Fibroblast of gingiva (primary cell): ENCODE data around the gene TLR5.

ENCODE experiments used
- DNase-seq: peaks from one replicate; pipeline ENCODE4 v3.0.0-alpha.2; 2011; ENCODE audit warnings: low read depth

Gene TLR5

DNA sequence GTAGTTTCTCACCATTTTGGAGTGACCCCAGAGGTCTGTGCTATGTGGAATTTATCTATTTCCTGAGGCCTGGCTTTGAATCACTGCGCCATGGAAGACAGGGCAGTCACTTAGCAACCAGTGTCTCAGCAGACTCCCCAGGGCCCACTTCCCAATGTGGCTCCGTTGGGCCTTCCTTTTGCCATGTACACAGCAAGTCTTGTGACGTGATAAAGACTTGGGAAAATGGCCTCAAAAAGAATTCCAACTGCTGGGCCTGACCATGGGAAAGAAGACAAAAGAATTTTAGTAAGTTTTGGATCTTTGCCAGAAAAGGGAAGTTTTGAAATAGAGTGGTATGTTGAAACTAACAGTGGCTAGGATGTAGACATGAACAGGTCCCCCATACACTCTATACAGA lies 36.2 kb downstream of the TLR5 start:
- no peak for DNase-seq

GRCh38 chr1:223105568-223105967 lies 37.5 kb downstream of the TLR5 start:
- DNase-seq: no peak

GRCh38 chr1:223102797-223103533 lies 40.1 kb downstream of the TLR5 start:
- no peak for DNase-seq

GRCh38 chr1:223097713-223098112 lies 45.3 kb downstream of the TLR5 start:
- no peak for DNase-seq

DNA sequence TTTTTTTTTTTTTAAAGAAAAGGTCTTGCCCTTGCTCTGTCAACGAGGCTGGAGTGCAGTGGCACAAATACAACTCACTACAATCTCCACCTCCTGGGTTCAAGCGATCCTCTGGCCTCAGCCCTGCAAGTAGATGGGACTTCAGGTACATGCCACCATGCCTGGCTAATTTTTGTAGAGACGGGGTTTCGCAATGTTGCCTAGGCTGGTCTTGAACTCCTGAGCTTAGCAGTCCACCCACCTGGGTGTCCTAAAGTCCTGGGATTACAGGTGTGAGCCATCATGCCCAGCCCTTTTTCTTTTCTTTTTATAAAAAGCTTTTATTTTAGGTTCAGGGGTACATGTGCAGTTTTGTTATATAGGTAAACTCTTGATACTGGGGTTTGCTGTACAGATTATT lies 47.2 kb downstream of the TLR5 start:
- DNase-seq: no peak

- no peak for DNase-seq
Measured at GRCh38 chr1:223091896-223092295, 51.2 kb downstream of the TLR5 start.

- no peak for DNase-seq
Measured at GRCh38 chr1:223089250-223089649, 53.8 kb downstream of the TLR5 start.

DNA sequence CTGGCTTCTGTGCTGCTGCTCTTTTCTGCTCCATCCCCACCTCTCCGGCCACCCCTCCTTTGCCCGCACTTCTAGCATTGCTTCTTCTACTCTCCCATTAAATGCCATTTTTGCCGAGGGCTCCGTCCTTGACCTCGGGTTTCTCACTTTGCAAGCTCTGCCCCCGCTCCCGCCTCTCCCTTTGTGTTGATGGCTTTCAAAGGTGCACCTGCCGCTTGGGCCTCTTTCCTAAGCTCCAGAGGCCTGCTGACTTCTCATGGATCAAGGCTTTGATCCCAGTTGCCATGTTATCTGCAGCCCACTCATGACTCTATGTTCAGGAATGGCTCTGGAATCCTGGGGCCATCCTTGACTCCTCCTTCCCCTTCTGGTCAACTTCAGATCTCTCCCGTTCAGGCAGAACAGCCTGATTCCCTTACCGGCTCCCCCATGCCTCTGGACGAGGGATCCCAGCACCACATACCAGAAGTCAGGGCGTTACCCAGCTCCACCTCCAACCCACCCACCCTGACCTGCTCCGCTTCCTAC lies 54.3 kb downstream of the TLR5 start:
- no peak for DNase-seq

DNA sequence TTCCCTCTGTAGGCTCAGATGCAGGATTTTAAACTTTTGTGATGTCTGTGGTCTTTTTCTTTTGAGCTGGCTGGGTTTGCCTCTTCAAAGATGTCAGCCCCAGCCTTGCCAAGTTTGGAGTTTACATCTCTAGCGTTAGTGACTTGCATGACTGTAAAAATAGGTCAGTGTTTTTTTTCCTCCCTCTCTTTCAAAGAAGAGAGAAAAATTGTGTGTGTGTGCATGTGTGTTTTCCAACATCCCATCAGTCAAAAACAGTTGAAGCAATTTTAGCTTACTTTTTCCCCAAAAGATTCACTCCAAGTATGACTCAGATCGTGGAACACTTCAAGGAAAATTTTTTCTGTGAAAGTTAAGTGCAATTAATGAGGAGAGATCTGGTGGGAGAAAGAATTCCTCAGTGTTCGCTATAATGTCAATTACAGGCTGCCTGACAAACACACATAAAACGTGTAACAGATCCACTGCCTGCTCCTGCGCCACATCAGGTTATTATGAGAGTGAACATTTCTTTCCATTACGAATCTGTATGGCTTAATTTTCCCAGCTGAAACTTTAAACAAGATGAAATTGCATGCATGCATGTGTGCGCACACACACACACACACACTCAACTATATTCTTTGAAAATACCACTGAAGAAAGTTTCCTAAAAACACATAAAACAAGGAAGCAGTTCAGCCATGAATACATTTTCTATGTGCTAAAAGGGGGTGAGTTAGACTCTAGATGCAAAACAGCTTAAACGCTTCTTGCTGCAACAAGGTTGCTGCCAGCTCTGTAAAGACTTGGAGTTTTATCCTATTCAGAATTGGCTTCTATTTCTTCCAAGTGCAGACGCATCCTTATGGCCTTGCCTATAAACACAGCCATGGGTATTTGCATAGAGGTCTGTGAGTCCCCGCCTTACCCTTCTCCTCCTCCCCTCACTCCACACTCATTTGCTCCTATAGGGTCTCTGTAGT lies 55.5 kb downstream of the TLR5 start:
- DNase-seq: peak; percentile 32

DNA sequence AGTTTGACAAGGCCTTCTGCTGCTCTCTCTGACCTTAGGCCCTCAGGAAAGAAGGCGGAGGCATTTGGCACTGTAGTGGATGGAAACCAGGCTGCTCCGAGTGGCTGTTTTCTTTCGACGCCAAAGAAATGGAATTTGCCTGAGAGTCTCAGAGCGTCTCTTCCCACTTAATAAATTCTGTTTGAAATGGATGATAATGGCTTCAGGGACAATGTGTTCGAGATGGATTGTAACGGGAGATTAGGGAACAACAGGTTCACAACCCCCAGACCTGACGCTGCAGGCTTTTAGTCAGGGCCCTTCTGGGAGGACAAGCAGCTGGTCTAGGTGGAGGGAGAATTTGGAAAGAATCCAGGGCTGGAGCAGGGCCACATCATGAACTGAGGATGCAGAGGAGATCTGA lies 58.6 kb downstream of the TLR5 start:
- DNase-seq: no peak

- no peak for DNase-seq
Measured at GRCh38 chr1:223083831-223084230, 59.2 kb downstream of the TLR5 start.

GRCh38 chr1:223082914-223083313 lies 60.1 kb downstream of the TLR5 start:
- no peak for DNase-seq

GRCh38 chr1:223081181-223081994 lies 61.7 kb downstream of the TLR5 start:
- DNase-seq: peak; percentile 75

DNA sequence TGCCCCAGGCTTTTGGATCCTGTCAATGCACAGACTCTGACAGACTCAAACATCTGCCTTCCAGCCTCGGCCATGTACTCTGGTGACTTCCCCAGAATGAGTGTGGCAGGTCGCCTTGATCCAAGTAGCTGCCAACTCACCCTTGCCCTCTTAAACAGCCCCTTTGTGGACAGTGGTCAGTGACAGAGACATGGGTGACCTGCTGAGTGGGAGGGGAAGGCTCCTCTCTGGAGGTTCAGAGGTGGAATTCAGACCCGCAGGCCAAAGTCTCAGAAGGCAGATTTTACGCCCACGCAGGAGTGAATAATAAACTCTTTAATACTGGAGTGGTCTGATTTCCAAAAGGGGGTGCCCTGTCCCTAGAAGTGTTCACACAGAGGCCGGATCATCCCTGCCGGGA lies 63.5 kb downstream of the TLR5 start:
- no peak for DNase-seq

DNA sequence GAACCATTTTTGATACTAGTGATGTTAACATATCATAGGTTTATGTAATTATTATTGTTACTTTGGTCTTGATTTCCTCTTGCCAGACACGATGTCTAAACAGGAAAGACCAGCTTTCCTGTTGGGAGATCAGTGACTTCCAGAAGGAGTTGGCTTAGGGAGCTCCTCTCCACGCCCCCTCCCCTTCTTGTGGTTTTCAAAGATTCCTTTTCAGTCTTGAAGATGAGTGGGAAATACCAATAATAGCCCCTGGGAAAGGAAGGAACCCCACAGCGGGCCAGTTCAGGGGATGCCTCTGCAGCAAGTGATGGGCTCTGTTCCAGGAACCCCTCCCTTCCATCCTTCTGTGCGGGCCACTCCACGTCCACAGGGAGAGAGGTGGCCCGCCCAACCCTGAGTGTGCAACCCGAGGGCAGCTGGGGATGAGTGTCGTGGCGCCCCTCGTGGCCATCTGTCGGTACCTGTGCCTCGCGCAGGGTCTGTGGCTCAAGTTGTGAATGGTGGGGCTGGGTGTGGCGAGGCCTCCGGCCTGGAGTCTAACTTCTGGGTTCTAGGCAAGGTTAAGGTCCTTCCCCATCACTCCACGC lies 65.7 kb downstream of the TLR5 start:
- DNase-seq: no peak

GRCh38 chr1:223076362-223076761 lies 66.7 kb downstream of the TLR5 start:
- no peak for DNase-seq

DNA sequence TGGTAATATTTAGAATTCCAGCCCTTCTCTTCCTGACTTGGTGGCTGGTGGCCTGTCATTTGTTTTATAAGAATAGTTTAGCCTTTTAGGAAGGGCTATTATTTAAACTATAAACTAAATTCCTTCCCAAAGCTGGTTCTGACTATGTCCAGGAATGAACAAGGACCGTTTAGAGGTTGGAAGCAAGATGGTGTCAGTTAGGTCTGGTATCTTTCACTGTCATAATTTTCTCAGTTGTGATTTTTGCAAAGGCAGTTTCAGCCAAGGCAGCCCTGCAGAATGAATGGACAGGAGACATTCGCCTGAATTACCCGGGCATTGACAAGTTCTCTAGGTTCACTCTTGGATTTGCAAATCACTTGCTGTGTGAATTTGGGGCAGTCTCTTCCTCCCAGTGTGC lies 67.2 kb downstream of the TLR5 start:
- DNase-seq: no peak

GRCh38 chr1:223074445-223075300 lies 68.4 kb downstream of the TLR5 start:
- DNase-seq: peak; percentile 3

DNA sequence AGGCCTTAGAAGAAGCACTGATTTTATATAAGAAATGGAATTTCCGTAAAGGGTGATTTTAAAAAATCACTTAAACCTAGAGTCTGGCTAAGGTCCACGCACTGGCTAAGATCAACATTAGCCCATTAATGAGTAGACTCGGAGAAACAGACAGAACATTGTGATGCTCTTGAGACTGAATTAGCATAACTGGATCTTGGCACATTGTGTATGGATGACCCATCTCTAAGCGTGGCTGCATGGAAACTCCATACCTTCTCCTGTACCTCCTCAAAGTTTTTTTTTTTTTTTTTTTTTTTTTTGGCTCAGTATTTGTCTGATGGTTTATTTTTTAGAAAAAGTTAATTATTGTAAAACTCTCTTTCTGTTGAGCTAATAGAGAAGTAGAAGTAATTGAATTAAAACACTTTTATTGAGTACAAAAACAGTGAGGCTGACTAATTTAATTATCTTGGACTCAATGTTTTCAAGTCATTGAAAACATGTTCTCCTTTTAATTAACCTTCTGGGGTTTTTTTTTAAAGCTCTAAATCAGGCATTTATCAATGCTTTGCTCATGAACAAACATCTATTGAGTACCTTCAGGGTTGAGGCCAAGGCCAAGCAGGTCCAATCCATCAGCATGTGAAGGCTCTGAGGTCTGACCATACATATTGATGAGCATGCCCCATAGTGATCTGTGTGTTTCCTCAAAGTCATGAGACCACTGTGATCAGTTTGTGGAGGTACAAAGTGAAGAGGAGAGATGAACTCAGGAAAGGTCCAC lies 74.0 kb downstream of the TLR5 start:
- no peak for DNase-seq

DNA sequence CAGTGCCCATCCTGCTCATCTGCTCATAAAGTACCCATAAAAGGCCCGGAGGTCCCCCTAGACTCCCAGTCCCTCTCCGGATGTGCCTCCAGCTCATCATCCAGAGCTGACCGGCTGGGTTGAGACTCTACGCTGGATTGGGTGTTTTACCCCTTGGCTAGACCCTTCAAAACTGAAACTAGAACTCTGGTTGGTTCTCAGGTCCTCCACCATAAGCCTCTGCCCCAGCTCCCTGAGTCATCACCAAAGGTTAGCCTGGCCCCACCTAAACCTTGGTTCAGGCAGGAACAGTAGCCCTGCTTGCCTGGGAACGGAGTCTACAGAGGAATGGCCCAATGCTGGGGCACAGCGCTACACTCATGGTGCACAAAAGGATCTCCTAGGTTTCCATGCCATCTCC lies 75.1 kb downstream of the TLR5 start:
- DNase-seq: no peak
